ENCODE measurements around the gene B3GNT5.

B3GNT5 gene

GRCh38 chr3:183266454-183266853, 13.4 kb downstream of the B3GNT5 start:
- DNase-seq (ENCODE audit: low read depth), result no peak

- no peak for DNase-seq (ENCODE audit: low read depth)
Measured at GRCh38 chr3:183267140-183267539, 14.1 kb downstream of the B3GNT5 start.

GRCh38 chr3:183268366-183268765, 15.3 kb downstream of the B3GNT5 start:
- no peak for DNase-seq (ENCODE audit: low read depth)

GRCh38 chr3:183269345-183269744, 16.3 kb downstream of the B3GNT5 start:
- DNase-seq (ENCODE audit: low read depth), result no peak

GRCh38 chr3:183270344-183270743, 17.3 kb downstream of the B3GNT5 start:
- DNase-seq (ENCODE audit: low read depth), result no peak

GRCh38 chr3:183272142-183272541, 19.1 kb downstream of the B3GNT5 start:
- no peak for DNase-seq (ENCODE audit: low read depth)

GRCh38 chr3:183272791-183273190, 19.7 kb downstream of the B3GNT5 start:
- no peak for DNase-seq (ENCODE audit: low read depth)

- no peak for DNase-seq (ENCODE audit: low read depth)
Measured at GRCh38 chr3:183274609-183275008, 21.6 kb downstream of the B3GNT5 start.

GRCh38 chr3:183275418-183275817, 22.4 kb downstream of the B3GNT5 start:
- no peak for DNase-seq (ENCODE audit: low read depth)

- no peak for DNase-seq (ENCODE audit: low read depth)
Measured at GRCh38 chr3:183275937-183276336, 22.9 kb downstream of the B3GNT5 start.

GRCh38 chr3:183277260-183277659, 24.2 kb downstream of the B3GNT5 start:
- DNase-seq (ENCODE audit: low read depth), result no peak

- DNase-seq (ENCODE audit: low read depth), result no peak
Measured at GRCh38 chr3:183278479-183279088, 25.5 kb downstream of the B3GNT5 start.

GRCh38 chr3:183279371-183279770, 26.3 kb downstream of the B3GNT5 start:
- DNase-seq (ENCODE audit: low read depth), result no peak

GRCh38 chr3:183281126-183281797, 28.2 kb downstream of the B3GNT5 start:
- no peak for DNase-seq (ENCODE audit: low read depth)

GRCh38 chr3:183283886-183284285, 30.8 kb downstream of the B3GNT5 start:
- no peak for DNase-seq (ENCODE audit: low read depth)

- no peak for DNase-seq (ENCODE audit: low read depth)
Measured at GRCh38 chr3:183284570-183284969, 31.5 kb downstream of the B3GNT5 start.

- no peak for DNase-seq (ENCODE audit: low read depth)
Measured at GRCh38 chr3:183285318-183285717, 32.3 kb downstream of the B3GNT5 start.

- DNase-seq (ENCODE audit: low read depth), result peak; percentile 86
Measured at GRCh38 chr3:183285828-183286457, 32.9 kb downstream of the B3GNT5 start.

- no peak for DNase-seq (ENCODE audit: low read depth)
Measured at GRCh38 chr3:183287301-183287971, 34.4 kb downstream of the B3GNT5 start.

- DNase-seq (ENCODE audit: low read depth), result no peak
Measured at GRCh38 chr3:183288117-183288516, 35.1 kb downstream of the B3GNT5 start.

GRCh38 chr3:183290216-183290615, 37.2 kb downstream of the B3GNT5 start:
- DNase-seq (ENCODE audit: low read depth), result no peak

GRCh38 chr3:183291497-183292031, 38.5 kb downstream of the B3GNT5 start:
- no peak for DNase-seq (ENCODE audit: low read depth)

GRCh38 chr3:183293966-183294365, 40.9 kb downstream of the B3GNT5 start:
- no peak for DNase-seq (ENCODE audit: low read depth)

Data from stimulated activated CD8-positive, alpha-beta memory T cell treated with anti-CD3 and anti-CD28 coated beads, Interleukin-12 subunit alpha, Interleukin-12 subunit beta, amount 100 ng/mL, for 4 hours (primary cell).